ENCODE measurements around the gene COX8A.

DNA sequence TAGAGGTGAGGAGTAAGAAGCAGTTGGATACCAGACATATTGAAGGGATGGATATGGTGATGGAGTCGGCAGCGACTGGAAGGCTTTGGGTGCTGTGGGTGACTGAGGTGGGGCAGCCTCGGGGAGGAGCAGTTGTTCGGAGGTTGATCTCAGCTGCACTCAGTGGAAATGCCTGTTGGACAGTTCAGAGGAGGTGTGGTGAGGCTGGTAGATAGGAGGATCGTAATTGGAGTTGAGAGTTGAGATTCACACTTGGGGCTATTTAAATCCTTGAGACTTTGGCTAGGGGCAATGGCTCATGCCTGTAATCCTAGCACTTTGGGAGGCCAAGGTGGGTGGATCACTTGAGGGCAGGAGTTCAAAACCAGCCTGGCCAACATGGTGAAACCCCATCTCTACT lies 18.7 kb downstream of the COX8A start:
- no peak for TF ChIP-seq POLR2A (IDR thresholded peaks at IDR 0.05)
- no peak for TF ChIP-seq POLR2AphosphoS5 (IDR thresholded peaks at IDR 0.05)

Measured in breast epithelium (tissue), 3 donors.